ENCODE data around the gene SMOC2.

GRCh38 chr6:168570211-168570610 is 129.2 kb downstream of the SMOC2 start:
- no peak for TF ChIP-seq POLR2A (IDR thresholded peaks at IDR 0.05)
- TF ChIP-seq, protein P1, sequence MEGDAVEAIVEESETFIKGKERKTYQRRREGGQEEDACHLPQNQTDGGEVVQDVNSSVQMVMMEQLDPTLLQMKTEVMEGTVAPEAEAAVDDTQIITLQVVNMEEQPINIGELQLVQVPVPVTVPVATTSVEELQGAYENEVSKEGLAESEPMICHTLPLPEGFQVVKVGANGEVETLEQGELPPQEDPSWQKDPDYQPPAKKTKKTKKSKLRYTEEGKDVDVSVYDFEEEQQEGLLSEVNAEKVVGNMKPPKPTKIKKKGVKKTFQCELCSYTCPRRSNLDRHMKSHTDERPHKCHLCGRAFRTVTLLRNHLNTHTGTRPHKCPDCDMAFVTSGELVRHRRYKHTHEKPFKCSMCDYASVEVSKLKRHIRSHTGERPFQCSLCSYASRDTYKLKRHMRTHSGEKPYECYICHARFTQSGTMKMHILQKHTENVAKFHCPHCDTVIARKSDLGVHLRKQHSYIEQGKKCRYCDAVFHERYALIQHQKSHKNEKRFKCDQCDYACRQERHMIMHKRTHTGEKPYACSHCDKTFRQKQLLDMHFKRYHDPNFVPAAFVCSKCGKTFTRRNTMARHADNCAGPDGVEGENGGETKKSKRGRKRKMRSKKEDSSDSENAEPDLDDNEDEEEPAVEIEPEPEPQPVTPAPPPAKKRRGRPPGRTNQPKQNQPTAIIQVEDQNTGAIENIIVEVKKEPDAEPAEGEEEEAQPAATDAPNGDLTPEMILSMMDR (IDR thresholded peaks at IDR 0.05) = no peak
- no peak for TF ChIP-seq POLR2AphosphoS5 (IDR thresholded peaks at IDR 0.05)

All from prostate gland (tissue), 2 donors.